ENCODE data around the gene SPATA1. TPM values are rescaled to one million over a fixed set of nuclear protein-coding genes. Genes with fewer than 3 reads are reported as not detected.

The SPATA1 gene
- total and polyA plus RNA-seq, 9 of the 15 experiments (the other 6 are each of a cell fraction or from before 2014, with no cell fraction given), result 0.79 to 2.9 (median 1.5) TPM

GRCh38 chr1:84573967-84574842 is 68.0 kb downstream of the SPATA1 start, which contains the start of gene CTBS (continued):
- TF ChIP-seq DDX20 (tag; IDR thresholded peaks at IDR 0.05; ENCODE audit: low read depth) (no peak), ZNF184 (CRISPR knock-in tag; IDR thresholded peaks at IDR 0.05) (no peak), ZBTB8A (IDR thresholded peaks at IDR 0.05; ENCODE audit: partially characterized antibody) (no peak), TGIF2 (CRISPR knock-in tag; IDR thresholded peaks at IDR 0.05) (0 out of 2 replicates have a peak, but pooled peaks have one; percentile 19), PRDM10 (IDR thresholded peaks at IDR 0.05; ENCODE audit: partially characterized antibody) (no peak), POLR2B (IDR thresholded peaks at IDR 0.05; ENCODE audit: low read depth, partially characterized antibody) (peak; percentile 82), CEBPB (tag; IDR thresholded peaks at IDR 0.05) (peak; percentile 68; the same call in 1 of the 2 replicates), EGR1 (conservative IDR thresholded peaks at IDR 0.05) (peak; percentile 48), ELF1 (tag; IDR thresholded peaks at IDR 0.05) (peak; percentile 63), ZBTB34 (CRISPR knock-in tag; IDR thresholded peaks at IDR 0.05) (no peak), ZNF24 (IDR thresholded peaks at IDR 0.05) (peak; percentile 98), PML (IDR thresholded peaks at IDR 0.05; ENCODE audit: low read length) (peak; percentile 50; the same call in 1 of the 2 replicates), SUPT5H (IDR thresholded peaks at IDR 0.05) (peak; percentile 89), TFAP4 (CRISPR knock-in tag; IDR thresholded peaks at IDR 0.05; ENCODE audit: borderline replicate concordance) (peak; percentile 77), ZNF12 (CRISPR knock-in tag; IDR thresholded peaks at IDR 0.05) (0 out of 2 replicates have a peak, but pooled peaks have one; percentile 60), JUND (IDR thresholded peaks at IDR 0.05; ENCODE audit: borderline replicate concordance, low read depth, low read length) (peak; percentile 18; the same call in 1 of the 2 replicates), JUND (tag; IDR thresholded peaks at IDR 0.05; ENCODE audit: borderline replicate concordance, low read depth, low read length) (no peak; the same call in 2 of the 3 replicates), RBFOX2 (IDR thresholded peaks at IDR 0.05; ENCODE audit: low read depth, low read length) (peak; percentile 97), NFE2 (IDR thresholded peaks at IDR 0.05; ENCODE audit: low read depth) (no peak), ZFP36 (IDR thresholded peaks at IDR 0.05; ENCODE audit: low read depth, low read length, partially characterized antibody) (peak; percentile 68), CHD1 (IDR thresholded peaks at IDR 0.05; ENCODE audit: low read length) (peak; percentile 22), ZNF41 (CRISPR knock-in tag; conservative IDR thresholded peaks at IDR 0.05) (no peak), MAX (CRISPR knock-in tag; IDR thresholded peaks at IDR 0.05) (peak; percentile 66; the same call in 1 of the 2 replicates)
